A673 (cell line): ENCODE measurements around the gene SST. TPM values are rescaled to one million over a fixed set of nuclear protein-coding genes. Genes with fewer than 3 reads are reported as not detected.

Source experiments
- BruUV-seq: library from RNA; stranded (reverse); fragments of 400-500 nt; replicated peaks from 2 replicates; lab custom pipeline; 2021; lab: Mats Ljungman, UMichigan
- CTCF ChIA-PET: fragments of 300-600 bp; sonication (Branson Sonifier 250); formaldehyde crosslinking; loops from one replicate; lab custom pipeline; 2022; ENCODE audit warnings: antibody characterized with exemption; lab: Charles Lee
- POLR2A ChIA-PET: fragments of 300-600 bp; sonication (Branson Sonifier 250); formaldehyde crosslinking; loops from one replicate; lab custom pipeline; 2022; ENCODE audit warnings: antibody characterized with exemption; ENCODE audit not compliant: low non-redundant PET; lab: Charles Lee
- DNase-seq: peaks from one replicate; pipeline ENCODE4 v3.0.0-alpha.2; 2015; ENCODE audit warnings: low spot score
- H3K27ac ChIP-seq: fragments of 200-600 bp; sonication (generic); 2 replicates; pipeline ENCODE4 v1.5.1; 2016; ENCODE audit warnings: mixed run types, low read depth, mild to moderate bottlenecking, mixed read lengths, antibody characterized with exemption, low read length; ENCODE audit not compliant: poor library complexity, severe bottlenecking
- H3K27me3 ChIP-seq: fragments of 200-600 bp; sonication (generic); replicated peaks from 2 replicates; pipeline ENCODE4 v1.6.1; 2017; ENCODE audit warnings: mixed run types, low read depth, mild to moderate bottlenecking, mixed read lengths, antibody characterized with exemption, low read length; ENCODE audit not compliant: insufficient read depth, poor library complexity
- H3K36me3 ChIP-seq: fragments of 200-600 bp; sonication (generic); 2 replicates; pipeline ENCODE4 v1.6.1; 2016; ENCODE audit warnings: mixed run types, mild to moderate bottlenecking, mixed read lengths, antibody characterized with exemption, low read length; ENCODE audit not compliant: insufficient read depth, poor library complexity, severe bottlenecking
- H3K4me1 ChIP-seq: fragments of 200-600 bp; sonication (generic); 2 replicates; pipeline ENCODE4 v1.6.1; 2017; ENCODE audit warnings: mixed run types, mild to moderate bottlenecking, mixed read lengths, antibody characterized with exemption, low read length; ENCODE audit not compliant: insufficient read depth, poor library complexity, severe bottlenecking
- H3K4me3 ChIP-seq: fragments of 200-600 bp; sonication (generic); 2 replicates; pipeline ENCODE4 v1.5.1; 2016; ENCODE audit warnings: low read depth, mixed run types, mild to moderate bottlenecking, mixed read lengths, low read length; ENCODE audit not compliant: poor library complexity, severe bottlenecking
- H3K9me3 ChIP-seq: fragments of 200-600 bp; sonication (generic); 2 replicates; pipeline ENCODE4 v1.6.1; 2016; ENCODE audit warnings: mixed run types, low read depth, mild to moderate bottlenecking, mixed read lengths, antibody characterized with exemption, low read length; ENCODE audit not compliant: poor library complexity, severe bottlenecking
- CTCF ChIP-seq: fragments of 300-800, 200-600 bp; sonication (generic); conservative IDR thresholded peaks from 2 replicates; pipeline ENCODE4 v1.5.1; 2017; ENCODE audit warnings: low read depth, mild to moderate bottlenecking, antibody characterized with exemption, low read length, moderate library complexity, mixed read lengths
- EZH2 ChIP-seq: fragments of 200-600 bp; sonication (generic); IDR thresholded peaks from 2 replicates; pipeline ENCODE4 v1.6.1; 2017; ENCODE audit warnings: borderline replicate concordance, low read depth, mild to moderate bottlenecking, mixed read lengths, antibody characterized with exemption, low read length; ENCODE audit not compliant: poor library complexity, severe bottlenecking
- intact Hi-C: fragments of 100-400 bp; cut with micrococcal nuclease; formaldehyde crosslinking; loops from one replicate; pipeline ENCODE4 v1.10.0; 2022; ENCODE audit not compliant: unreplicated experiment
- total RNA-seq: library from RNA; stranded (reverse); gene quantifications from 2 replicates; pipeline ENCODE4 v1.2.3, GENCODE V29; 2021

Gene SST
- total RNA-seq, 1 experiment from 2014 or later, result not detected

GRCh38 chr3:187667526-187667925 lies 2.7 kb downstream of the SST start:
- no peak overlapping the region for H3K4me3 ChIP-seq
- no peaks in the 10 kb centered on the region for H3K9me3 ChIP-seq
- BruUV-seq, result no TSS peak
- peaks cover 91% of the 10 kb centered on the region for H3K27me3 ChIP-seq
- ChIA-PET CTCF (interaction anchor here (1.2 kb wide), 1 partner anchor 12 kb away, joined by 3 read pairs; no protein-coding TSS in a partner anchor), POLR2A (no interaction called here)
- TF ChIP-seq EZH2 (no peak), CTCF (no peak)
- no peak overlapping the region for H3K27ac ChIP-seq
- intact Hi-C loops, result no loop called here
- H3K4me1 ChIP-seq, result no peaks in the 10 kb centered on the region
- no peak for DNase-seq
- no peaks in the 10 kb centered on the region for H3K36me3 ChIP-seq

GRCh38 chr3:187665764-187666402 lies 4.3 kb downstream of the SST start:
- no peaks in the 10 kb centered on the region for H3K4me1 ChIP-seq
- no TSS peak for BruUV-seq
- H3K36me3 ChIP-seq, result no peaks in the 10 kb centered on the region
- no peaks in the 10 kb centered on the region for H3K9me3 ChIP-seq
- ChIA-PET POLR2A (no interaction called here), CTCF (no interaction called here)
- intact Hi-C loops, result no loop called here
- H3K4me3 ChIP-seq, result no peak overlapping the region
- DNase-seq, result no peak
- peaks cover 82% of the 10 kb centered on the region for H3K27me3 ChIP-seq
- TF ChIP-seq EZH2 (no peak), CTCF (no peak)
- no peak overlapping the region for H3K27ac ChIP-seq

- H3K4me1 ChIP-seq, result no peaks in the 10 kb centered on the region
- no peaks in the 10 kb centered on the region for H3K9me3 ChIP-seq
- ChIA-PET CTCF (no interaction called here), POLR2A (no interaction called here)
- H3K27me3 ChIP-seq, result peaks cover 73% of the 10 kb centered on the region
- no peak for TF ChIP-seq EZH2
- no peak for TF ChIP-seq CTCF
- H3K27ac ChIP-seq, result no peak overlapping the region
- no TSS peak for BruUV-seq
- no peak for DNase-seq
- no peaks in the 10 kb centered on the region for H3K36me3 ChIP-seq
- no peak overlapping the region for H3K4me3 ChIP-seq
- intact Hi-C loops, result no loop called here
Measured at GRCh38 chr3:187665010-187665409, 5.2 kb downstream of the SST start.
